IMR-90 (cell line): ENCODE data around the gene GNAO1. TPM values are rescaled to one million over a fixed set of nuclear protein-coding genes. Genes with fewer than 3 reads are reported as not detected.

ENCODE experiments used
- ATAC-seq: fragments of 200-7000 bp; cut with Tn5 transposase; 2 replicates; pipeline ENCODE4 v1.9.1; 2020; ENCODE audit warnings: low read depth, mild to moderate bottlenecking, moderate library complexity
- BruUV-seq: library from RNA; stranded (reverse); fragments of 400-500 nt; replicated peaks from 2 replicates; lab custom pipeline; 2021; lab: Mats Ljungman, UMichigan
- CTCF ChIA-PET: fragments of 300-600 bp; formaldehyde crosslinking; extraction: SDS; loops from one replicate; lab custom pipeline; 2021; ENCODE audit warnings: antibody characterized with exemption; lab: Yijun Ruan, JAX
- POLR2A ChIA-PET: fragments of 300-600 bp; sonication (Branson Sonifier 250); formaldehyde crosslinking; loops from one replicate; lab custom pipeline; 2022; ENCODE audit warnings: antibody characterized with exemption; ENCODE audit not compliant: unreplicated experiment; lab: Charles Lee
- DNase-seq: peaks from one replicate; pipeline ENCODE4 v3.0.0; 2013
- H2AFZ ChIP-seq: replicated peaks from 2 replicates; pipeline ENCODE3; 2013; ENCODE audit warnings: low read length, mild to moderate bottlenecking; ENCODE audit not compliant: poor library complexity
- H2AK5ac ChIP-seq: 2 replicates; pipeline ENCODE4 v1.6.1; 2013; ENCODE audit warnings: low read depth, low read length, inconsistent platforms
- H2AK9ac ChIP-seq: replicated peaks from 2 replicates; pipeline ENCODE3; 2013; ENCODE audit warnings: mild to moderate bottlenecking, low read depth, low read length, moderate library complexity; ENCODE audit not compliant: poor library complexity
- H2BK120ac ChIP-seq: 2 replicates; pipeline ENCODE4 v1.6.1; 2013; ENCODE audit warnings: low read depth, low read length, inconsistent platforms
- H2BK15ac ChIP-seq: 3 replicates; pipeline ENCODE4 v1.6.1; 2013; ENCODE audit warnings: low read depth, low read length, inconsistent platforms
- H2BK20ac ChIP-seq: 2 replicates; pipeline ENCODE4 v1.6.1; 2013; ENCODE audit warnings: low read depth, mild to moderate bottlenecking, inconsistent platforms, low read length, moderate library complexity
- H2BK5ac ChIP-seq: 2 replicates; pipeline ENCODE4 v1.6.1; 2013; ENCODE audit warnings: mild to moderate bottlenecking, low read depth, low read length, inconsistent platforms; ENCODE audit not compliant: poor library complexity, severe bottlenecking
- H3K14ac ChIP-seq: replicated peaks from 2 replicates; pipeline ENCODE4 v1.6.1; 2013; ENCODE audit warnings: low read depth, low read length, inconsistent platforms
- H3K18ac ChIP-seq: 2 replicates; pipeline ENCODE4 v1.6.1; 2013; ENCODE audit warnings: low read depth, low read length, control low read depth
- H3K23ac ChIP-seq: 2 replicates; pipeline ENCODE4 v1.6.1; 2013; ENCODE audit warnings: low read depth, low read length, inconsistent platforms
- H3K27ac ChIP-seq: 2 replicates; pipeline ENCODE4 v1.5.1; 2013; ENCODE audit warnings: mild to moderate bottlenecking, control low read depth, low read length; ENCODE audit not compliant: insufficient read depth
- H3K27me3 ChIP-seq: 2 replicates; pipeline ENCODE4 v1.6.1; 2013; ENCODE audit warnings: low read length; ENCODE audit not compliant: control insufficient read depth, insufficient read depth
- H3K36me3 ChIP-seq: 2 replicates; pipeline ENCODE4 v1.6.1; 2013; ENCODE audit warnings: low read length, mixed read lengths; ENCODE audit not compliant: control insufficient read depth, insufficient read depth
- H3K4ac ChIP-seq: 2 replicates; pipeline ENCODE4 v1.6.1; 2013; ENCODE audit warnings: low read depth, low read length, inconsistent platforms
- H3K4me1 ChIP-seq: 2 replicates; pipeline ENCODE4 v1.6.1; 2013; ENCODE audit warnings: low read length, mixed read lengths; ENCODE audit not compliant: control insufficient read depth, insufficient read depth
- H3K4me2 ChIP-seq: 2 replicates; pipeline ENCODE4 v1.6.1; 2013; ENCODE audit warnings: low read depth, mild to moderate bottlenecking, control low read depth, low read length, moderate library complexity
- H3K4me3 ChIP-seq: 2 replicates; pipeline ENCODE4 v1.5.1; 2013; ENCODE audit warnings: low read depth, mild to moderate bottlenecking, control low read depth, low read length, moderate library complexity; ENCODE audit not compliant: insufficient read depth
- H3K56ac ChIP-seq: 2 replicates; pipeline ENCODE4 v1.6.1; 2013; ENCODE audit warnings: low read length, inconsistent platforms; ENCODE audit not compliant: insufficient read depth; ENCODE audit errors: extremely low read depth
- H3K79me1 ChIP-seq, 2 experiments: 2 replicates each; pipeline ENCODE4 v1.6.1; 2013; ENCODE audit warnings: low read length in 2 of 2, inconsistent platforms in 1 of 2, low read depth in 1 of 2
- H3K9ac ChIP-seq: 2 replicates; pipeline ENCODE4 v1.6.1; 2013; ENCODE audit warnings: low read depth, low read length, control low read depth
- H3K9me1 ChIP-seq: 2 replicates; pipeline ENCODE4 v1.6.1; 2013; ENCODE audit warnings: low read length, inconsistent platforms; ENCODE audit not compliant: insufficient read depth
- H3K9me3 ChIP-seq: 2 replicates; pipeline ENCODE4 v1.6.1; 2013; ENCODE audit warnings: low read length; ENCODE audit not compliant: control insufficient read depth, insufficient read depth
- H4K20me1 ChIP-seq: 2 replicates; pipeline ENCODE4 v1.6.1; 2013; ENCODE audit warnings: low read length, inconsistent platforms; ENCODE audit not compliant: insufficient read depth
- H4K5ac ChIP-seq: 2 replicates; pipeline ENCODE4 v1.6.1; 2013; ENCODE audit warnings: mild to moderate bottlenecking, low read depth, low read length, control low read depth
- H4K8ac ChIP-seq, 2 experiments: 2 replicates each; pipeline ENCODE4 v1.6.1; 2013; ENCODE audit warnings: low read depth in 2 of 2, low read length in 2 of 2, control low read depth in 1 of 2, inconsistent platforms in 1 of 2
- H4K91ac ChIP-seq: 2 replicates; pipeline ENCODE4 v1.6.1; 2013; ENCODE audit warnings: low read depth, low read length, inconsistent platforms; ENCODE audit not compliant: insufficient read depth
- BHLHE40 ChIP-seq: fragments of 150-350 bp; IDR thresholded peaks from 2 replicates; pipeline ENCODE4 v1.6.1; 2016; ENCODE audit warnings: mild to moderate bottlenecking, low read depth, low read length
- CEBPB ChIP-seq: IDR thresholded peaks from 2 replicates; pipeline ENCODE4 v1.6.1; 2012; ENCODE audit warnings: low read depth, low read length, improper control_type of control experiment
- CHD1 ChIP-seq: IDR thresholded peaks from 2 replicates; pipeline ENCODE4 v1.6.1; 2012; ENCODE audit warnings: low read depth, low read length, improper control_type of control experiment
- FOS ChIP-seq: fragments of 150-350 bp; IDR thresholded peaks from 2 replicates; pipeline ENCODE4 v1.6.1; 2016; ENCODE audit warnings: low read depth, low read length
- MAFK ChIP-seq: IDR thresholded peaks from 2 replicates; pipeline ENCODE4 v1.6.1; 2012; ENCODE audit warnings: low read depth, low read length, improper control_type of control experiment
- MAZ ChIP-seq: IDR thresholded peaks from 2 replicates; pipeline ENCODE4 v1.6.1; 2012; ENCODE audit warnings: low read depth, mild to moderate bottlenecking, low read length, improper control_type of control experiment, moderate library complexity, borderline replicate concordance
- MXI1 ChIP-seq: IDR thresholded peaks from 2 replicates; pipeline ENCODE4 v1.6.1; 2012; ENCODE audit warnings: low read depth, mild to moderate bottlenecking, low read length, moderate library complexity, borderline replicate concordance
- NFE2L2 ChIP-seq: fragments of 150-350 bp; IDR thresholded peaks from 2 replicates; pipeline ENCODE4 v1.6.1; 2016; ENCODE audit warnings: low read depth, mild to moderate bottlenecking, low read length
- POLR2A ChIP-seq: IDR thresholded peaks from 2 replicates; pipeline ENCODE4 v1.6.1; 2012; ENCODE audit warnings: mild to moderate bottlenecking, low read depth, low read length
- RAD21 ChIP-seq: IDR thresholded peaks from 2 replicates; pipeline ENCODE4 v1.6.1; 2012; ENCODE audit warnings: low read length, improper control_type of control experiment
- RCOR1 ChIP-seq: IDR thresholded peaks from 2 replicates; pipeline ENCODE4 v1.6.1; 2012; ENCODE audit warnings: mild to moderate bottlenecking, low read length, improper control_type of control experiment; ENCODE audit not compliant: insufficient replicate concordance
- RFX5 ChIP-seq: IDR thresholded peaks from 2 replicates; pipeline ENCODE4 v1.8.0; 2012; ENCODE audit warnings: low read depth, mild to moderate bottlenecking, low read length, moderate library complexity
- SMC3 ChIP-seq: fragments of 150-350 bp; IDR thresholded peaks from 2 replicates; pipeline ENCODE4 v1.6.1; 2016; ENCODE audit warnings: low read depth, mild to moderate bottlenecking, antibody characterized with exemption, low read length, moderate library complexity
- WGBS, 2 experiments: methylation state at CpG; one replicate each; pipeline versions ENCODE4 v1.1.5 to v1.1.7; 2013; ENCODE audit warnings: missing lambda C conversion rate in 2 of 2; ENCODE audit not compliant: insufficient read length in 1 of 2; ENCODE audit errors: extremely low coverage in 2 of 2; 5-methylcytosine and 5-hydroxymethylcytosine counted together
- dilution Hi-C: fragments of 300-500 bp; cut with HindIII; formaldehyde crosslinking; loops from one replicate; pipeline ENCODE4 v1.14.3; 2018; ENCODE audit warnings: low sequenced_read_pairs; ENCODE audit not compliant: unreplicated experiment
- in situ Hi-C: fragments of 300-500 bp; cut with MboI; formaldehyde crosslinking; loops from 3 replicates; pipeline ENCODE4 v1.14.3; 2019; ENCODE audit warnings: low sequenced_read_pairs, inconsistent platforms, mixed read lengths
- intact Hi-C: fragments of 100-400 bp; cut with micrococcal nuclease; formaldehyde crosslinking; loops from 2 replicates; pipeline ENCODE4 v1.10.0; 2022
- polyA plus RNA-seq, 3 experiments: library from polyadenylated mRNA; depleted of rRNA; stranded (reverse); fragments of >200 nt; gene quantifications; 2 replicates each; pipeline ENCODE4 v1.2.3, GENCODE V29; 2012; ENCODE audit warnings: low replicate concordance in 1 of 3
- total RNA-seq: library from RNA; depleted of rRNA; stranded (reverse); fragments of >200 nt; gene quantifications from 2 replicates; pipeline ENCODE4 v1.2.3, GENCODE V29; 2012
- TF ChIP-seq, protein P1 (sequence below): fragments of 150-350 bp; IDR thresholded peaks from 2 replicates; pipeline ENCODE4 v1.6.1; 2017; ENCODE audit warnings: mild to moderate bottlenecking, antibody characterized with exemption, low read length, low read depth
- TF ChIP-seq, protein P2 (sequence below): fragments of 150-350 bp; IDR thresholded peaks from 2 replicates; pipeline ENCODE4 v1.6.1; 2016; ENCODE audit warnings: low read depth, mild to moderate bottlenecking, low read length, moderate library complexity, borderline replicate concordance
- TF ChIP-seq, protein P3 (sequence below): conservative IDR thresholded peaks from 2 replicates; pipeline ENCODE4 v1.5.1; 2012; ENCODE audit warnings: mild to moderate bottlenecking, low read depth, low read length, improper control_type of control experiment

Gene GNAO1
- total and polyA plus RNA-seq, 2 of the 4 experiments (the other 2 are of a cell fraction), result under 0.01 to 0.07 TPM

DNA sequence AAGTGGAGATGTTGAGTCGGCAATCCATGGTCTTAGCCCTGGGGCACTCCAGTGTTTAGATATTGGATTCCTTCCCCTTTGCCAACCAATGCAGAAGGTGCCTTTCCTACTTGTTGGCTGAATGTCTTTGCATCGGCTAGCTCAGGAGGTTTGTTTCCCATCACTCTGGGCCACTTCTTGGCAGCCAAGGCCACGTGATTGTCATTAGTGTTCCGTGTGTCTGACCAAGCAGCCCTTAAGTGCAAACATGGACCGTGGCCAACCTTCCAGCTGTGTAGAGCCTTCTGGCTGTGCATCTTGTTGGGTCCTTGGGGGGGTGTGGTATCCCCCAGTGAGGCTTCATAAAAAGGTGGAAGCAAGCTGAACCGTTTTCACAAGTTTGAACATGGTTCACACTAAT is 66.0 kb downstream of the GNAO1 start:
- POLR2A ChIA-PET, result no interaction called here
- H4K8ac ChIP-seq, result no peak overlapping the region
- in situ Hi-C loops, result no loop called here

More for the DNA sequence above, 66.0 kb downstream of the GNAO1 start:
- DNase-seq, result peak; percentile 9
- H2BK5ac ChIP-seq, result no peak overlapping the region
- H3K18ac ChIP-seq, result no peak overlapping the region
- no peak overlapping the region for H3K4me3 ChIP-seq
- peaks cover 37% of the 10 kb centered on the region for H3K27me3 ChIP-seq
- H4K20me1 ChIP-seq, result no peaks in the 10 kb centered on the region
- no peak overlapping the region for H2BK15ac ChIP-seq
- H3K56ac ChIP-seq, result no peak overlapping the region
- H2AFZ ChIP-seq, result no peak overlapping the region
- H3K9ac ChIP-seq, result no peak overlapping the region
- no peak overlapping the region for H3K4ac ChIP-seq
- intact Hi-C loops (no loop called here), dilution Hi-C loops (no loop called here)
- no peak overlapping the region for H4K91ac ChIP-seq
- CTCF ChIA-PET, result no interaction called here
- no peak overlapping the region for H3K14ac ChIP-seq
- no peak overlapping the region for H2BK20ac ChIP-seq
- no peak overlapping the region for H2BK120ac ChIP-seq
- H3K4me2 ChIP-seq, result no peak overlapping the region
- H2AK9ac ChIP-seq, result no peak overlapping the region
- TF ChIP-seq FOS (no peak), POLR2A (no peak), RAD21 (no peak), CEBPB (no peak), MXI1 (no peak), CHD1 (no peak), MAZ (no peak), NFE2L2 (no peak), MAFK (no peak), SMC3 (no peak), BHLHE40 (no peak), RCOR1 (no peak), RFX5 (no peak)
- TF ChIP-seq, protein P1, sequence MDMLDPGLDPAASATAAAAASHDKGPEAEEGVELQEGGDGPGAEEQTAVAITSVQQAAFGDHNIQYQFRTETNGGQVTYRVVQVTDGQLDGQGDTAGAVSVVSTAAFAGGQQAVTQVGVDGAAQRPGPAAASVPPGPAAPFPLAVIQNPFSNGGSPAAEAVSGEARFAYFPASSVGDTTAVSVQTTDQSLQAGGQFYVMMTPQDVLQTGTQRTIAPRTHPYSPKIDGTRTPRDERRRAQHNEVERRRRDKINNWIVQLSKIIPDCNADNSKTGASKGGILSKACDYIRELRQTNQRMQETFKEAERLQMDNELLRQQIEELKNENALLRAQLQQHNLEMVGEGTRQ, result no peak
- TF ChIP-seq, protein P2, sequence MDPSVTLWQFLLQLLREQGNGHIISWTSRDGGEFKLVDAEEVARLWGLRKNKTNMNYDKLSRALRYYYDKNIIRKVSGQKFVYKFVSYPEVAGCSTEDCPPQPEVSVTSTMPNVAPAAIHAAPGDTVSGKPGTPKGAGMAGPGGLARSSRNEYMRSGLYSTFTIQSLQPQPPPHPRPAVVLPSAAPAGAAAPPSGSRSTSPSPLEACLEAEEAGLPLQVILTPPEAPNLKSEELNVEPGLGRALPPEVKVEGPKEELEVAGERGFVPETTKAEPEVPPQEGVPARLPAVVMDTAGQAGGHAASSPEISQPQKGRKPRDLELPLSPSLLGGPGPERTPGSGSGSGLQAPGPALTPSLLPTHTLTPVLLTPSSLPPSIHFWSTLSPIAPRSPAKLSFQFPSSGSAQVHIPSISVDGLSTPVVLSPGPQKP, result no peak
- TF ChIP-seq, protein P3, sequence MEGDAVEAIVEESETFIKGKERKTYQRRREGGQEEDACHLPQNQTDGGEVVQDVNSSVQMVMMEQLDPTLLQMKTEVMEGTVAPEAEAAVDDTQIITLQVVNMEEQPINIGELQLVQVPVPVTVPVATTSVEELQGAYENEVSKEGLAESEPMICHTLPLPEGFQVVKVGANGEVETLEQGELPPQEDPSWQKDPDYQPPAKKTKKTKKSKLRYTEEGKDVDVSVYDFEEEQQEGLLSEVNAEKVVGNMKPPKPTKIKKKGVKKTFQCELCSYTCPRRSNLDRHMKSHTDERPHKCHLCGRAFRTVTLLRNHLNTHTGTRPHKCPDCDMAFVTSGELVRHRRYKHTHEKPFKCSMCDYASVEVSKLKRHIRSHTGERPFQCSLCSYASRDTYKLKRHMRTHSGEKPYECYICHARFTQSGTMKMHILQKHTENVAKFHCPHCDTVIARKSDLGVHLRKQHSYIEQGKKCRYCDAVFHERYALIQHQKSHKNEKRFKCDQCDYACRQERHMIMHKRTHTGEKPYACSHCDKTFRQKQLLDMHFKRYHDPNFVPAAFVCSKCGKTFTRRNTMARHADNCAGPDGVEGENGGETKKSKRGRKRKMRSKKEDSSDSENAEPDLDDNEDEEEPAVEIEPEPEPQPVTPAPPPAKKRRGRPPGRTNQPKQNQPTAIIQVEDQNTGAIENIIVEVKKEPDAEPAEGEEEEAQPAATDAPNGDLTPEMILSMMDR, result no peak
- no peak overlapping the region for H3K27ac ChIP-seq
- no peak; the same call in 1 of the 2 replicates for ATAC-seq
- no TSS peak for BruUV-seq
- no peak overlapping the region for H4K5ac ChIP-seq
- H3K36me3 ChIP-seq, result no peaks in the 10 kb centered on the region
- H3K9me1 ChIP-seq, result no peaks in the 10 kb centered on the region
- peaks cover 2% of the 10 kb centered on the region; the same call in 1 of the 2 replicates for H3K4me1 ChIP-seq
- H3K23ac ChIP-seq, result no peak overlapping the region
- no peak overlapping the region for H2AK5ac ChIP-seq
- WGBS, 2 experiments, result no CpG with 5 or more reads among the region's 6 CpGs
- H3K79me1 ChIP-seq, result no peaks in the 10 kb centered on the region
- no peaks in the 10 kb centered on the region for H3K9me3 ChIP-seq
